Stimulated activated CD4-positive, alpha-beta T cell treated with anti-CD3 and anti-CD28 coated beads, TNF-alpha, amount 100 ng/mL, for 48 hours (primary cell): ENCODE measurements around the gene NPHS1.
"Not testable (repeated sequence)": the region's sequence is repeated elsewhere in the genome, so short reads cannot be mapped to it uniquely, and the experiment has no call there.

Experiments
- DNase-seq, 3 donors: peaks; one replicate each; pipeline ENCODE4 v3.0.0-alpha.2; 2020; ENCODE audit warnings: low read depth in 3 of 3

The NPHS1 gene

GRCh38 chr19:35851213-35852028 lies 883 bp downstream of the NPHS1 start:
- no peak for DNase-seq

GRCh38 chr19:35848919-35849505 lies 3.3 kb downstream of the NPHS1 start:
- no peak for DNase-seq

- no peak for DNase-seq
Observed at GRCh38 chr19:35848486-35848885, 3.8 kb downstream of the NPHS1 start.

- DNase-seq: no peak
Observed at GRCh38 chr19:35847911-35848310, 4.4 kb downstream of the NPHS1 start.

- no peak for DNase-seq
Observed at GRCh38 chr19:35846038-35846668, 6.2 kb downstream of the NPHS1 start.

- DNase-seq: no peak
Observed at GRCh38 chr19:35845215-35846037, 6.9 kb downstream of the NPHS1 start.

- DNase-seq: no peak
Observed at GRCh38 chr19:35844482-35845214, 7.7 kb downstream of the NPHS1 start.

- no peak for DNase-seq
Observed at GRCh38 chr19:35843676-35844481, 8.4 kb downstream of the NPHS1 start.

- DNase-seq: no peak
Observed at GRCh38 chr19:35842666-35843272, 9.5 kb downstream of the NPHS1 start.

- DNase-seq: no peak
Observed at GRCh38 chr19:35841961-35842595, 10.2 kb downstream of the NPHS1 start.

- not testable (repeated sequence) for DNase-seq
Observed at GRCh38 chr19:35836096-35836495, 16.2 kb downstream of the NPHS1 start.

- no peak for DNase-seq
Observed at GRCh38 chr19:35833972-35834371, 18.3 kb downstream of the NPHS1 start.

- DNase-seq: no peak
Observed at GRCh38 chr19:35832054-35832453, 20.2 kb downstream of the NPHS1 start.

- DNase-seq: no peak
Observed at GRCh38 chr19:35830986-35831385, 21.3 kb downstream of the NPHS1 start.

- peak; percentile 8 to 38 (median 23) for DNase-seq
Observed at GRCh38 chr19:35828692-35829301, 23.5 kb downstream of the NPHS1 start.

GRCh38 chr19:35824150-35824549 lies 28.2 kb downstream of the NPHS1 start:
- DNase-seq: no peak

GRCh38 chr19:35822579-35822978 lies 29.7 kb downstream of the NPHS1 start:
- no peak for DNase-seq

- DNase-seq: no peak
Observed at GRCh38 chr19:35818445-35818844, 33.9 kb downstream of the NPHS1 start.

- DNase-seq: no peak
Observed at GRCh38 chr19:35816846-35817245, 35.5 kb downstream of the NPHS1 start.
